Myocyte (in vitro differentiated cells): ENCODE measurements around the gene ASCL5. TPM values are rescaled to one million over a fixed set of nuclear protein-coding genes. Genes with fewer than 3 reads are reported as not detected.
A peak's percentile ranks its signal among the peaks of the same experiment; 100 is the strongest.
"Not testable (repeated sequence)": the region's sequence is repeated elsewhere in the genome, so short reads cannot be mapped to it uniquely, and the experiment has no call there.

ENCODE experiments used
- DNase-seq: peaks from one replicate; pipeline ENCODE4 v3.0.0-alpha.2; 2012; ENCODE audit warnings: low read depth
- polyA plus RNA-seq: library from polyadenylated mRNA; unstranded; fragments of >200 nt; gene quantifications from one replicate; pipeline ENCODE4 v1.2.1, GENCODE V29; 2012; ENCODE audit warnings: missing spikeins
- total RNA-seq: library from RNA; depleted of rRNA; stranded (reverse); fragments of >200 nt; gene quantifications from 2 replicates; pipeline ENCODE4 v1.2.3, GENCODE V29; 2014

Gene ASCL5
- total RNA-seq, result not detected in 2 replicates
- 0.25 TPM for polyA plus RNA-seq

GRCh38 chr1:201126832-201127754 is at the start of gene ASCL5:
Gene ASCL5, minus strand, starts transcription at chr1:201127184. Its CDS starts 11,812 bp downstream, at chr1:201115372.
- peak; percentile 88 for DNase-seq

GRCh38 chr1:201175820-201176500 is 49.0 kb upstream of the ASCL5 start:
- DNase-seq, result no peak

- DNase-seq, result no peak
Observed at GRCh38 chr1:201173736-201174135, 46.8 kb upstream of the ASCL5 start.

- DNase-seq, result peak; percentile 81
Observed at GRCh38 chr1:201172999-201173610, 46.1 kb upstream of the ASCL5 start.

GRCh38 chr1:201172326-201172725 is 45.3 kb upstream of the ASCL5 start:
- DNase-seq, result peak; percentile 78

- peak; percentile 63 for DNase-seq
Observed at GRCh38 chr1:201171063-201172036, 44.4 kb upstream of the ASCL5 start.

GRCh38 chr1:201170533-201171062 is 43.6 kb upstream of the ASCL5 start:
- DNase-seq, result peak; percentile 98

GRCh38 chr1:201169971-201170532 is 43.1 kb upstream of the ASCL5 start:
- no peak for DNase-seq

- no peak for DNase-seq
Observed at GRCh38 chr1:201169203-201169602, 42.2 kb upstream of the ASCL5 start.

- DNase-seq, result no peak
Observed at GRCh38 chr1:201167041-201167991, 40.3 kb upstream of the ASCL5 start.

GRCh38 chr1:201164645-201165044 is 37.7 kb upstream of the ASCL5 start:
- DNase-seq, result peak; percentile 46

- no peak for DNase-seq
Observed at GRCh38 chr1:201163707-201164106, 36.7 kb upstream of the ASCL5 start.

GRCh38 chr1:201163036-201163435 is 36.1 kb upstream of the ASCL5 start:
- DNase-seq, result not testable (repeated sequence)

GRCh38 chr1:201157949-201158348 is 31.0 kb upstream of the ASCL5 start:
- DNase-seq, result no peak

- no peak for DNase-seq
Observed at GRCh38 chr1:201156819-201157218, 29.8 kb upstream of the ASCL5 start.

GRCh38 chr1:201156346-201156745 is 29.4 kb upstream of the ASCL5 start:
- no peak for DNase-seq

GRCh38 chr1:201155354-201155753 is 28.4 kb upstream of the ASCL5 start:
- DNase-seq, result no peak

- peak; percentile 97 for DNase-seq
Observed at GRCh38 chr1:201154389-201155165, 27.6 kb upstream of the ASCL5 start, which contains the start of gene TMEM9. Gene TMEM9, minus strand, starts transcription at chr1:201154474. Its CDS starts 551 bp downstream, at chr1:201153923.
